HEK293T (cell line): ENCODE measurements around the gene GALM.

Source experiments
- FOXM1 ChIP-seq: fragments of 450-650 bp; IDR thresholded peaks from 2 replicates; pipeline ENCODE4 v1.6.1; 2017; ENCODE audit warnings: mild to moderate bottlenecking, borderline replicate concordance
- TARDBP ChIP-seq: fragments of 450-650 bp; IDR thresholded peaks from 2 replicates; pipeline ENCODE4 v1.6.1; 2016

DNA sequence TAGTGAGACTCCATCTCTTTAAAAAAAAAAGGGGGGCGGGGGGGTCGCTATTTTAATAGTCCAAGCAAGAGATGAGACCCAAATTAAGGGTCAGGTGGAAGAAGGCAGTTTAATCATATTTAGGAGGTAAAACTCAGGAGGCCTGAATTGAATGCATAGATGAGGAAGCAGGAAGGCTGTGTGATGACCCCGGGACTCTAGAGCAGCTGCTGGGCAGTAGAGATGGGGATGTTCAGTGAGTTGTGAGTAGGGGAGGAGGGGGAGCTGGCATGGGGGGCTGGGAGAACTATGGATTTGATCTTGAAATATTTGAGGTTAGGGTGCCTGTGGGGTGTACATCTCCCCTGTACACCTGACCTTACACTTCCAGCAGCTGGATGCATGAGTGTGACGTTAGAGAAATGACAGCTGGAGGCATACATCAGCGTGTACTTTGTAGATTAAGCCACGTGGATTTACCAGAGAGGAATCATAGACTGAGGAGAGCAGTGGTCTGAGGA lies 41.0 kb downstream of the GALM start:
- TF ChIP-seq TARDBP (no peak), FOXM1 (no peak)
